A172 (cell line): ENCODE results near the gene GRK4. TPM values are rescaled to one million over a fixed set of nuclear protein-coding genes. Genes with fewer than 3 reads are reported as not detected.
"Not testable (repeated sequence)": the region's sequence is repeated elsewhere in the genome, so short reads cannot be mapped to it uniquely, and the experiment has no call there.

Experiments used
- DNase-seq: peaks from one replicate; pipeline ENCODE4 v3.0.0-alpha.2; 2015; ENCODE audit warnings: low spot score
- total RNA-seq: library from RNA; depleted of rRNA; stranded (reverse); fragments of >200 nt; shearing (Covaris generic); gene quantifications from 2 replicates; pipeline ENCODE4 v1.2.3, GENCODE V29; 2014

Gene GRK4
- total RNA-seq, 1 experiment from 2014 or later, result 8.5 TPM

GRCh38 chr4:2941138-2942036 lies 22.0 kb upstream of the GRK4 start:
- DNase-seq, result no peak

- DNase-seq, result no peak
These were observed 21.3 kb upstream of the GRK4 start for GRCh38 chr4:2942037-2942531.

DNA sequence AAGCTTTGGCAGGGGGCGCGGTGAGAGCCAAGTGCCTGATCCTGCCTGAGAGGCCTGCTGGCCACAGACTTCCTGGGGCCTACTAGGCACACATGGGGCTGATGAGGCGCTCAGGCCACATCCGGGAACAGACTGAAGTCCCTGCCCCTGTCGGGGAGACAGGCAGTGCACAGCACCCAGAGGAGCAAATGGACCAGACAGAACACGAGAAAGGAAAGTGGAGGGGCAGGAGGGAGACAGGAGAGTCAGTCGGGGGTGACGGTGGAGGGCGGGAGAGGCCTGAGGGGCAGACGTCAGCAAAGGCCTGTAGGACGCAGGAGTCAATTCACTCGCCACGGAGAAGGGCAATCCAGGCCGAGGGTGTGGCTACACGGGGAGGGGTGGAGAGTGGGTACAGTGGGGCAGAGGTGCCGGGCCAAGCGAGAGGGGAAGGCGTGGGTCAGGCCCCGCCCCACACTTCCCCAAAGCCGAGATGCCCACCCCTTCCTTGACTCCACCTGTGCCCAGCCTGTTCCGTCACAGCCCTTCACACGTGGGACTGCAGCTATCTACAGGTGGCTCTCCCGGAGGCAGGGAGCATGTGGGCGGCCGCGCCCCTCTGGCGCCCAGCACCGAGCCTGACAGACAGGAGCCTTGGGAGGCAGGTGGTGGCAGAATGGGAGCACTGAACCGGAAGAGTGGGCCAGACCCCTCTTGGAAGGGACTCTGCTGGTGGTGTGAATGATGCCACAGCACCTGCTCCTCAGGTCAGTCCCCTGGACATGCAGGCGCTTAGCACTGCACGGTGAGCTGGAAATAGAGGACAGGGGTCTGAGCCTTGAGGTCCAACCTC lies 20.6 kb upstream of the GRK4 start:
- no peak for DNase-seq

DNA sequence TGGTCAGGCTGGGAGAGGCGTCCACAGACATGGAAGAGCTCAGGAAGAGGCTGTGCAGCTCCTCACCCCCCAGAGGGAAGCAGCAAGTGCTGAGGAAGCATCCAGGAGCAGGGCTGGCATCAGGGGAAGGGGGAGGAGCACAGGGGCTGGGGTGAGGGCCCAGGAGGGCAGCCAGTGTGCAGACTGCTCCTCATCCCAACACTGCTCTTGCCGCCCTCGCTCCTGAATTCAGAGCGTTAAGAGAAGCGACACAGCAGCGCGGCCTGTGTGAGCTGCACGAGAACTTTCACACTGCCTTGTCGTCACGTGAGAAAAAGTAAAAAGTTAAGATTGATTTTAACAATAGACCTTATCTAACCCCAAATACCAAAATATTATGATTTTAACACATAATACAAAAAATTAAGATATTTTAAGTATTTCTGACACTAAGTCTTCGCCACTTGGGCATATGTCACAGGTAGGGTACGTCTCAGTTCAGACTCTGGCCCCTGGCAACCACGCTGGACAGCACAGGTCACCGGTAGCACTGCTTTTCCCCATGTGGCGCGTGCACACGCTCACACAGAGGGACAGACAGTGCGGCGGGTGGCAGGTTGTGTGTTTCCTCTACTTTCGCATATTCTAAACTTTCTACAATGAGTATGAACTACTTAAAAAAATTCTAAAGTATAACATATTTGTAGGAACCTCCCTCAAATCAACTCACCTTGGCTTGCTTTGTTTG lies 19.8 kb upstream of the GRK4 start:
- DNase-seq, result no peak

DNA sequence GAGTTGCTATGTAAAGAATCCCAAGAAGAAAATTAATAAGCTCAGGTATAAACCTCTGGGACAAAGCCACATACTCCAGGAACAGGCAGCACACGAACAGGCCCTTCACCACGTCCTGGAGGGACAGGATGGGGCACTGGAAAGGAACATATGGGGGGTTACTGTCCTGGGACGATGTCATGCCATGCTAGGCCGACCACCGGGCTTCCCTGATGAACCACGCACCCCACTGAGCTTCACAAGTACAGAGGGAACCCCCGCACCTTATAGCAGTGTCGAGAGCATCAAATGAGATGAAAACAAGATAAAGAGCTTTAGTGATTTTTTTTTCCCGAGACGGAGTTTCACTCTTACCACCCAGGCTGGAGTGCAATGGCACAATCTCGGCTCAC lies 19.3 kb upstream of the GRK4 start:
- DNase-seq, result no peak

DNA sequence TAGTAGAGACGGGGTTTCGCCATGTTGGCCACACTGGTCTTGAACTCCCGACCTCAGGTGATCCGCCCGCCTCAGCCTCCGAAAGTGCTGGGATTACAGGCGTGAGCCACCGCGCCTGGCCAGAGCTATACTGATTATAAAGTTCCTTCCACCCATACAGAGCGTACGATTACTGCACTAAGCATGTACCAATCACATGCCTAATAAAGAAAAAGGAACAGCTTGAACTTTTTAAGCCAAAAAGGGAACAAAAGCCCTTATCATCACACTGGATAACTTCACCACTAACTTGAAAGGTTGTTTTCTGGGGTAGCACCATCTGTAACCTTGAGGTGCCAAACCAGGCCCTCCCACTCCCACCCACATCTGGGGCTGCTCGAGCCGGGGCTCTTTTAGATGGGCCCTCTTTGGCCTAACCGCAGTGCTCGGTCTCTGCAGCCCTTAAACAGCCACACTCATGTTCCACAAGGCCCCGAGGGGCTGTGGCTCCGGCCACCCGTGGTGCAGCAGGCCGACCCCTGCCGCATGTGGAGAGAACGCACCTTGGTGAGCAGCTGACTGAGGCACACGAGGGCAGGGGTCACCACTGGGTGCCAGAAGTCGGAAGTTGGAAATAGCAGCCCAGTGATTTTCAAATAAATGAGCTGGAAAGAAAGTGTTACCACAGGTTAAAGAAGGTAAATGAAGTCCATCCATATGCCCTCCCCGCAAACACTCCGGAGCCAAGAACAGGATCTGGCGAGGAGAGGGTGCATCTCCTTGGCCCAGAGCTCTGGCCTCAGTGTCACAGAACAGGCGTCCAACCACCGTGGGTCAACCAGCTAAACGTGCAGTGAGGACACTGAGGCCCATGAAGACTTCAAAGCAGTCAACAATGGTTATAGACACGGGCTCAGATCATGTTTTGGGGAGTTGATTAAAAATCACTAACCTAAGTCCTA lies 18.5 kb upstream of the GRK4 start:
- DNase-seq, result no peak

GRCh38 chr4:2945619-2946604 lies 17.5 kb upstream of the GRK4 start:
- DNase-seq, result not testable (repeated sequence)

DNA sequence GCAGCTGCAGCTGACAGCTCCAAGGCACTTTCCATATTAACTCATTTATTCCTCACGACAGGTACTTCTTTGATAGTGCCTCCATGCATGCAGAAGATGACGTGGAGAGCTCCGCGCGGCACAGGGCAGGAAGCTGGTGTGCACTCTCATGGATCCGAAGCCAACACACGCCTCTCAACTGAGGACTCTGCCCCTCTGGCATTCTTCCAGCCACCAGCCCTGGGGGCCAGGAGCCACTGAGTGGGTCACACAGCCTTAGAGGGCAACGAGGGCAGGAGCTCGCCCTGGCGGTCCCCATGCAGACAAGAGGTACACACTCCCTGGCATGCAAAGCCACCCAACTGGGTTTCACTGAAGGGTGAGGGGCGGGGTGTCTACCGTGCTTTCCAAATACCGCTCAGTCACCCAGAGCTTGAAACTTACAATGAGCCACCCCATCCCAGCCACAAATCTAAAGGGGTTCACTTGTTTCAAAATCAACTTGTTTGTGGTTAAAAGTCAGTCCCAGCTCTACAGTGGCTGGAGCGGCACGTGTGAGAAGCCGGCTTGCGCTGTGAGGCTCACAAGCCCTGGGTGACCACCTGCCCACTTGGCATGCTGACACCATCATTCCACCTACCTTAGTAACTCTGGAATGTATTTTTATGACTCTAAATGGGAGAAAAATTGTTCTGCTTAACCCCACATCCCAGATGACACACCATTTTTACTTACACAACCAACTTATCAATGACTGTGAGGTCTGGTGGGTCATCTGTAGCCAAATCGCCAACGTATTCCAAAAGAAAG lies 16.4 kb upstream of the GRK4 start:
- no peak for DNase-seq

DNA sequence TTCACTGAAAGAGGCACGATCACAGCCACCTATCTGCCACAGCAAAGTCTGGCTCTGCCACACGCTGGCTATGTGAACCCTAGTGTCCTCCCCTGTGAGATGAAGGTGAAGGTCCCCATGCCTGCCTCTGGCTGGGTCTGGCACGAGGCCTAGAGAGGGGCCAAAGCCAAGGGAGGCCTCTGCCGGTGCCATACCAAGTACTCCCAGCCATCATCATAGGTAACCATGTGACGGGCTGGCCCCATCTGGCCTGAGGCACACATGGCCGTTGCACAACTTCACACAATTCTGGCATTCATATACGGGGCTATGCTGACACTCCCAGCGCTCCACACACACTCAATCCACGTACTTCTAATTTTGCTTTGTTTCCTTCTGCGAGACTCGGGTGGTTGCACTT lies 15.4 kb upstream of the GRK4 start:
- no peak for DNase-seq

- no peak for DNase-seq
These were observed 14.2 kb upstream of the GRK4 start for GRCh38 chr4:2948895-2949781.

DNA sequence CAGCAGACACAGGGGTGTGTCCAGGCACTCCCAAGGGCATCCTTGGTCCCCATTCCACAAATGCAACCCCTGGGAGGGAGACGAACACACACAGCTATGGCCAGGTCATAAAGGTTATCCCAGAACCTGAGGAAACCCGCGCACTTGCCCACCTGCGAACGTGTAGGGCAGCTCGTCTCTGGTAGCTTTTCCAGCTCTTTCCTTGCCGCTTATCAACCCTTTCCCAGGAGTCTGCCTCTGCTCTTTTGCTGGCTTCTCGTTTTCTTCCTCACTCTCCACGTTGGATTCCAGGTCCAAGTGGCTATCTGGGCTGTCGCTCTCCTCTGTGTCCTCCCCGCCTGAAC lies 13.6 kb upstream of the GRK4 start:
- DNase-seq, result no peak

DNA sequence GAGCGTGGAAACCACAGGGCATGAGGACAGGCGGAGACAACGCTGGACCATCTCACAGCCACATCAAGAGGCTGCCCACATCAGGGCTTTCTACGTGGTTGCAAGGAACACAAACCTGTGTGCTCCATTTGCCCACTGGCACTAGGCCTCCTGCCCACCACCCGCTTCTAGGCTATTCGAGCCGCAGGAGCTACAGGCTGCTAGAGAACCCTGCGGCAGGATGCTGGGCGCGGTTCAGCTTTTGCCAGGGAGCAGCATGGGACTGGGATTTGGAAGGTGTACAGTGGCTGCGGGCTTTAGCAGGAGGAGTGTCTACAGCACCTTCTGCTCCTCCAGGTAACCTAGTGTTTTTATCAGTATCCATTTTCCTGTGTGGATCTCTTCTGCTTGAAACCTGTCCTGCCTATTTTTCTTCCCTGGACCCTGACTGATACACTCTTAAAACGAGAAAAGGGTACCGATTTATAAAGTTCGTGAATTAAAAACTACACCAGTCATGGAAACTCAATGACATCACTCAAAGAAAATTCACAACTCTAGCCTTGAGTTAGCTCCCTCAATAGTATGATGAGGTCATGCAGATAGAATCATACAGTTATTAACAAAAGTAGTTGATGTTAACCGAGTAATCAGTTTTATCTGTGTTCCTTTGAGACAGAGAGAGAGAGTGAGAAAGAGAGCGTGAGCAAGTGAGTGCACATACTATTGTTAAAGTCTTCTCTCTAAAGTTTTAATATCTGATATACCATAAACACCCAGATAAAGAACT lies 13.0 kb upstream of the GRK4 start:
- no peak for DNase-seq

- DNase-seq, result no peak
These were observed 9.9 kb upstream of the GRK4 start for GRCh38 chr4:2953496-2953895.

DNA sequence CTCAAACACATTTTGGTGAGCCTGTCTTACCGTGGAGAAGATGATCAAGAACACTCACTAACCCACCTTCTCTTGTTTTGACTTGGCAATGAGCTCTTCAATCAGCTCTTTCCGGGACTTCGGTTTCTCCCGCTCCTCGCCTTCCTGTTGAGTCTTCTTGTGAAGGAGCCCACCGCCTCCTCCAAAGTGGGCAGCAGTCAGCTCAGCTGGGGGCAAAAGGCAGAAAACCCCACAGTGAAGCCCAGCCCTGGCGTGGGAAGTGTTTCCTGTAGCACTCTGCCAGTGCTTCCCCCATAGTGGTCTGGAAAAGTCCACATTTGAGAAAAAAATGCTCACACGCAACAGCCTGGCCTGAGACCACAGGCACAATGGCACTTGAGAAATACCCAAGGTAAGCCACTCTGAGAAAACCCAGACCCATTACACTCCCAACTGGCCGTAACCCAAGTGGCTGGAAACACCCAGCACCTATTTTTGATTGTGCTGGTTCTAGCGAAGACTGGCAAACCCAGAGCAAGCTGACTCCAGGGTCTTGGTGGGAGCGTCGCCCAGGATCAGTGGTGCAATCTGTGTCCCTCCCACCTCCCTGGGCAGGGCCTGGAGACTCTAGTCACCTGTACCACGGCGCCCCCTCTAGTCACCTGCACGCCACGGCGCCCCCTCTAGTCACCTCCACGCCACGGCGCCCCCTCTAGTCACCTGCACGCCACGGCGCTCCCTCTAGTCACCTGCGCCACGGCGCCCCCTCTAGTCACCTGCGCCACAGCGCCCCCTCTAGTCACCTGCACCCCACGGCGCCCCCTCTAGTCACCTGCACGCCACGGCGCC lies 8.8 kb upstream of the GRK4 start:
- no peak for DNase-seq

GRCh38 chr4:2955186-2956044 lies 8.0 kb upstream of the GRK4 start:
- not testable (repeated sequence) for DNase-seq
